Measurements from ENCODE around the gene NHERF1.

The NHERF1 gene

DNA sequence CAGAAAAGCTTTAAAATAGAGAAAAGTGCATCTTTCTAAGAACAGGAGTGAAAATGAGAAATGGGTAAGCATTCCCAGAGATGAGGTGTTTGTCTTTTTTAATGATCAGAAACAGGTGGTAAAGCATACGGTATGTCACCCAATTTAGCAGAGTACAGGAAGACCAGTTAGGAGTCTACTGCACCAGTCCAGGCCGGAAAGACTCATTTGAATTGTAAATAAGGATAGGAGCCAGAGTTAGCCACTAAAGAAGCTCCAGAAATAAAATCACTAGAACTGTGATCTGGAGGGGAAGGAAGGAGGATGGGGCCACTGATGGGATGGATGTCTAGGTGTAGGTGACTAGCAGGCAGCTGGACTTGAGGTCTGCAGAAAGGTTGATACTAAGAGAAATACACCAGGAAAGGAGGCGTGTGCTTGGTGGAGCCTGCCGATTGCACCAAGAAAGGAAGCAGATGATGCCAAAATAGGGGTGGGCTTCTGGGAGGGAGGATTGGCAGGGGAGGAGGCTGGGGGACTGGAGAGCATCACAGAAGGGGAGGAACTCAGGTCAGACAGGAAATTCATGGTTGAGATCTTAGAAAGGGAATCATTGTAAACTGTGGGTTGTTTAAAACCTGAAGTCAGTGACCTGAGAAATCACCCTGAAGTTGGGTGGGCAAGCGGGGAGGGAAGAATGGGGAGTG lies 35.8 kb downstream of the NHERF1 start:
- TF ChIP-seq, protein P1, sequence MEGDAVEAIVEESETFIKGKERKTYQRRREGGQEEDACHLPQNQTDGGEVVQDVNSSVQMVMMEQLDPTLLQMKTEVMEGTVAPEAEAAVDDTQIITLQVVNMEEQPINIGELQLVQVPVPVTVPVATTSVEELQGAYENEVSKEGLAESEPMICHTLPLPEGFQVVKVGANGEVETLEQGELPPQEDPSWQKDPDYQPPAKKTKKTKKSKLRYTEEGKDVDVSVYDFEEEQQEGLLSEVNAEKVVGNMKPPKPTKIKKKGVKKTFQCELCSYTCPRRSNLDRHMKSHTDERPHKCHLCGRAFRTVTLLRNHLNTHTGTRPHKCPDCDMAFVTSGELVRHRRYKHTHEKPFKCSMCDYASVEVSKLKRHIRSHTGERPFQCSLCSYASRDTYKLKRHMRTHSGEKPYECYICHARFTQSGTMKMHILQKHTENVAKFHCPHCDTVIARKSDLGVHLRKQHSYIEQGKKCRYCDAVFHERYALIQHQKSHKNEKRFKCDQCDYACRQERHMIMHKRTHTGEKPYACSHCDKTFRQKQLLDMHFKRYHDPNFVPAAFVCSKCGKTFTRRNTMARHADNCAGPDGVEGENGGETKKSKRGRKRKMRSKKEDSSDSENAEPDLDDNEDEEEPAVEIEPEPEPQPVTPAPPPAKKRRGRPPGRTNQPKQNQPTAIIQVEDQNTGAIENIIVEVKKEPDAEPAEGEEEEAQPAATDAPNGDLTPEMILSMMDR (conservative IDR thresholded peaks at IDR 0.05; ENCODE audit: low read length), result no peak
- DNase-seq (ENCODE audit: low read depth), result no peak
- H3K4me3 ChIP-seq (ENCODE audit: low read length), result no peak overlapping the region

DNA sequence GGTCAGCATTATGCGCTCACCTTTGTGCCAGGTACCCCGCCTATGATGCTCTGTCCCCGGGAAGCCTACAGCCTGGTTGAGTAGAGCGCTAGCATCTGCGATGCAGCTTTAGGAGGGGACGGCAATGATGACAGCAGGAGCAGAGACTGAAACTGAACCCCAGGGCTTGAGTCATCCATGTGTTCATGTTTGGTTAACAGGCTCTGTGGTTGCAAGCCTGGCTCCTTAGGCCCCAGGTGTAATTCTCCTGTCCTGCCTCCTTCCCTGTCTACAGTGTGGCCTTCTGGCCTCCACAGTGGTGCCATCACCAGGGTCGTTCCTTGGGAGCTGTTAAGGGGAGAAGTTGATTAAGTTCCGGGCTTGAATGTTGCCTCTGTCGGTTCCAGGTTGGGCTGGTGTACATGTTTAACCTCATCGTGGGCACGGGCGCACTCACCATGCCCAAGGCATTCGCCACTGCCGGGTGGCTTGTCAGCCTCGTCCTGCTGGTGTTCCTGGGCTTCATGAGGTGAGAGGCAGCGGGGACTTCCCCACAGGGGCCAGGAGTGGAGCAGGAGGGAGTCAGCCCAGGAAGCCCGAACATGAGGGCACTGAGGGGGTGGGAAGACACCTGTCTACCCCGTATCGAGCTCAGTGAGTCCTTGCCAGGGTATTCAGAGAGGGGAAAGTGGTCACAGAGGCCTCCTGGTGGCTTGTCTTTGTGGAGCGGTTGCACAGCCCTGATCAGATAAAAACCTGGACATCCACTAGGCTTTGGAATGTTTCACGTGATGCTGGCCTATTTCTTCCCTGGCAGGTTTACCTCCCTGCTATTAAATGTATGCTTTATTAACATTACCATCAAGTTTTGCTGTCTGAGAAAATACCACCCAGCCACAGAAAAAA lies 36.9 kb downstream of the NHERF1 start:
- TF ChIP-seq, protein P1 (conservative IDR thresholded peaks at IDR 0.05; ENCODE audit: low read length), result no peak
- no peak for DNase-seq (ENCODE audit: low read depth)
- H3K4me3 ChIP-seq (ENCODE audit: low read length), result no peak overlapping the region

DNA sequence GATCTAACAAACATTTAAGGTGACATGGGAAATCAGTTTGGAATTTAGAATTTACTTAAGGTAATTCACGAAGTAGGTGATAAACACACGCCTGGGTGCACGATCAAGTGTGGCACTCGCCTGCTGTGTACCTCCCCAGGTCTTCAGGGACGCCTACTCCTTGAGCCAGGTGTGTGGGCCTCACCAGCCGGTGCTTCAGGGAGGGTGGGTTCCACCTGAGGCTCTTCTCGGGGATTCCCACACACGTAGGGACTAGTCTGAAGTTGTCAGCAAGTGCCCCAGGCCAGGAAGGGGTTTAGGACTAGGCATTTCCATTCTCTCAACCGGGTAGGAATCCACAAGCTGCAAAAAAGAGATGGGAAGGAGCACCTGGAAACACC lies 37.5 kb downstream of the NHERF1 start:
- no peak overlapping the region for H3K4me3 ChIP-seq (ENCODE audit: low read length)

DNA sequence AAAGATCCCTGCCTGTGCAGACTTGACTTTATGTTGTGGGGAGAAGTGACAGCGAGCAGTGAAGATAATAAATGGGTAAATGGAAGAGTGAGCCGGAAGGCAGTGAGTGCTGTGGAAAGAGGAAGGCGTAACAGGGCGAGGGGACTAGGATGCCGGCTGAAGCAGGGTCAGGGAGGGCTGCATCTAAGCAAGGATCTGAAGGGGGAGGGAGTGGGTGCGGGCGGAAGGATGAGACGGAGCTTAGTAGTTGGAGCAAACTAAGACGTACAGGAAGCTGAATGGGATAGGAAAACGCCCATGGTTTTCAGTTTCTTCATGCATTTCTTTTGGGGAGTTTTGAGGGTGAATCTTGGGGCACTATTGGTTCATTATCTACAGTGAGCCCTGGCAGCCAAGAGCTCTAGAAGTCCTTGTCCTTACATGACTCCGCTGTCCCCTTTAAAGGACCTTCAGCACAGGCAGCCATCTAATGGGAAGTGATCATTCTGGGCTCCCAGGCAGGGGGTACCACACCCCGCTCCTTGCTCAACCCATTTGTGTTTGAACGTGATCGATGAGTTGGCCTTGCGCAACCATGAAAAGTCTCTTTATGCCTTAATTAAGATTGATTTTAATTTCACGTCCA lies 38.1 kb downstream of the NHERF1 start:
- DNase-seq (ENCODE audit: low read depth), result no peak
- H3K4me3 ChIP-seq (ENCODE audit: low read length), result no peak overlapping the region
- TF ChIP-seq, protein P1 (conservative IDR thresholded peaks at IDR 0.05; ENCODE audit: low read length), result no peak

More for the DNA sequence above, 37.5 kb downstream of the NHERF1 start:
- DNase-seq (ENCODE audit: low read depth), result no peak
- TF ChIP-seq, protein P1 (conservative IDR thresholded peaks at IDR 0.05; ENCODE audit: low read length), result no peak

DNA sequence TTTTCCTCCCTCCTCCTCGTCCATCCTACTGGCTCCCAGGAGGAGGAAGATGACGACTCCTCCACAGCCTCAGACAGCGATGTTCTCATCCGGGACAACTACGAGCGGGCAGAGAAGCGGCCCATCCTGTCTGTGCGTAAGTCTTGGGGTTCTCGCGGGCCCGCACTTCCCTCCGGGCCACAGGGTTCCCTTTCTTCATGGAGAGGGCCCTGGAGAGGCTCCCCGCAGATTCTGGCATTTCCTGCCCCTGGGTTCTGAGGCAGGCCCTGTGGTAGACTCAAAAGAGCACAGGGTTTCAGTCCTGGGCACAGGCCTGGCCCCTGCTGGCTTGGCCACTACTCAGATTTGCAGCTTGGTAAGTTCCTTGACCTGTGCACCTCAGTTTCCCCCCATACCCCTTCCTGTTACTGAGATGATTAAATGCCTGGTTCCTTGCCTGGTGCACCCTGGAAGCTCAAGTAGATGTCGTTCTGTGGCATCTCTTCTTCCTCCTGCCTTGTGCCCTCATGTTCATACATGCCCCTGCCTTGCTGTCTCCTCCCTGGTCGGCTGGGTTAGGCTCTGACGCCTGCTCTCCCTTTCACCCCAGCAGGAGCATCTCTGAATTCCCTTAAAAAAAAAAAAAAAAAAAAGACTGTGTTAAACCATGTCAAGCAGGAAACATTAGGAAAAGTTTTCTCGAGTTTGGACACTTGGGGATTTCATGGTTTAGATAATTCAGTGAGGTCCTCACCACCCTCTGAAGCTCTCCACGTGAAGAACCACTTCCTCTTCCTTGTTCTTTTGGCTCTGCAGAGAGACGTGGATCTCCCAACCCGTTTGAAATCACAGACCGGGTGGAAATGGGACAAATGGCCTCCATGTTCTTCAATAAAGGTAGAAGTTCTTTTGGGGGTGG lies 42.0 kb downstream of the NHERF1 start:
- H3K4me3 ChIP-seq (ENCODE audit: low read length), result no peak overlapping the region
- DNase-seq (ENCODE audit: low read depth), result no peak
- TF ChIP-seq, protein P1 (conservative IDR thresholded peaks at IDR 0.05; ENCODE audit: low read length), result no peak

DNA sequence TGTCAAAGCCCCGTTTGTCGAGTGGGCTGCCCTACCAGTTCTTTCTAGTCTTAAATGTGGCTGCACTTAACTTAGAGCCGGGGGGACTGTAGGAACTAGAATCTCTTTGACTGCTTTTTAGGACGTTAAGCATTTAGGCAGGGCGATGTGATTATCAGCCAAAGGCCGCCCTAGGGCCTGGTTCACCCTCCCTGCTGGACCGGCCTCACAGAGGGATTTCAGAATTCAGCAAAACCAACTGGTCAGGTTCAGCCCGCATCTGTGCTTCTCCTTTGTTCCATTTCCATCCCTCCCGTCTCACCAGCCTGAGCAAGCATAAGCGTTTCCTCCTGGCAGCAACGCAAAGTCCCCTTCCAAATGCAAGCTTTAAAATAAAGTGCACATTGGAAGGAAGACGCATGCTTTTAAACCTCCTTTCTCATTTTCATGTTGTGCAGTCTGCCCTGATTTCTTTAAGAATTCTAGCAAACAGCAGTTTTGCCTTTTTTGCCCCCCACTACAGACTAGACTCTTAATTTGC lies 44.2 kb downstream of the NHERF1 start:
- DNase-seq (ENCODE audit: low read depth), result no peak
- H3K4me3 ChIP-seq (ENCODE audit: low read length), result no peak overlapping the region
- TF ChIP-seq, protein P1 (conservative IDR thresholded peaks at IDR 0.05; ENCODE audit: low read length), result no peak

Measured in AG10803 (cell line).